Measurements from ENCODE around the gene TM4SF18. TPM values are rescaled to one million over a fixed set of nuclear protein-coding genes. Genes with fewer than 3 reads are reported as not detected.
A peak's percentile ranks its signal among the peaks of the same experiment; 100 is the strongest.

The TM4SF18 gene
- total RNA-seq, 2 donors from 2014 or later, result 7.9 to 13.2 TPM

DNA sequence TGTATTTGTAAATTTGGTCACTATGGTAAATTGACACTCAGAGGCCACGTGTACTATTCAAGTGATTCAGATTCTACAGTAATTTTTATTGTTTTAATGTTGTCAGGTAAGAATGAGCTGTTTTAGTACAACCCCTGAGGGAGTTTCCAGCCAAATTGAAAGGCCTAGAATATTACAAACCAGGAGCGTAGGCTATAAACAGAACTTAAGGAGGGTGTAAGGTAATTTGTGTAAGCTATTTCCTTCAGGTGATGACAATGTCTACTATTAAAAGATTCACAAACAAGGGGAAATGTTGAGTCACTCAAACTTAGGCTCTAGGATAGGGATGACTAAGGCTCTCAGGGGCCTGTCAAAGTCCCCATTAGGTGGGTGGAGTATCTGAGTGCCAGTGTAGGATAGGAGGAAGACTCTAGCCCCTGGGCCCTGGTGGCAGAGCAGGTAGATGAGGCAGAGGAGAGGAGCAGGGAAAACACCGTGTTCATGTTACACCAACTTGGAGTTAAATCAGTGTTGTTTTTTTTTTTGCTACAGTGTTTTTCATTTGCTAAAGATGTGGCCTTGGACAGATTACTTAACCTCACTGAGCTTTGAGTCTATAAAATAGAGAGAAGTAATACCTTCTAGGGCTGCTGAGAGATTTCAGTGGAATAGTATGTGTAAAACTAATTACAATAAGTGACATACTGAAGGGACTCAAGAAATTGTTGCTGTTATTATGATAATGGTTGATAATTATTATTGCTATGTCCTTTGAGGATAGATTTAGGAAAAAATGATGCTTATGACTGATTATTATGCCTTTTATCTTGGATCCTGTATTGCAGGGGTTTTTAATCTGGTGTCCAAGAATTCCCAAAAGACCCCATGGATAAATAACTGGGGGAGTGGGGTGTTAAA is 33.8 kb upstream of the TM4SF18 start:
- WGBS, 2 donors, result 49 to 52% methylated on average over 3 of the region's 3 CpGs
- intact Hi-C loops (cut with DNase I), result no loop called here
- peak; percentile 60 for ATAC-seq

DNA sequence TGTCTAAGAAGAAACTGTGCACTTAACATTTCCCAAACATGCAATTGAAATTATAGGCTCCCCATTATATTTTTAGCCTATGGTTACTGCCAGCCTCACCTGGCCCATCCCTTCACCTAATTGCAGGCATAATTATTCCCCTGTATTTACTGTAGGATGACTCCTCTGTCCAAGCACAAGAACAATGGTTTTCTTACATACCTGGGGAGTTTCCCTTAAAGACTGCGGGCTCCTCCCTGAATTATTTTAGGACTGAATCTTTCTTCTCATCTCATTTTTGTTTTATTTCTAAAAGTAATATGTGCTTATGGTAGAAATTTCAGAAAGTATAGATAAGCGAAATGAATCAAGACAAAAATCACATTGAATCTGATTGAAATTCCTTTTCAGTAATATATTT is 32.6 kb upstream of the TM4SF18 start:
- intact Hi-C loops (cut with DNase I), result no loop called here
- DNase-seq (no peak), ATAC-seq (no peak)
- WGBS, 2 donors, result 91 to 97% methylated on average over 2 of the region's 2 CpGs
- H3K27ac ChIP-seq, result no peak overlapping the region
- H3K9me3 ChIP-seq, result no peaks in the 10 kb centered on the region
- peaks cover 42% of the 10 kb centered on the region for H3K4me1 ChIP-seq
- H3K4me3 ChIP-seq, result no peak overlapping the region
- H3K27me3 ChIP-seq, result no peaks in the 10 kb centered on the region
- H3K36me3 ChIP-seq (replicated peaks in 1 of 2; ENCODE audit: insufficient read depth in 1 of 2, low read depth in 2 of 2), result no peaks in the 10 kb centered on the region
- no peak for TF ChIP-seq POLR2A (IDR thresholded peaks at IDR 0.05)
- TF ChIP-seq, protein P1, sequence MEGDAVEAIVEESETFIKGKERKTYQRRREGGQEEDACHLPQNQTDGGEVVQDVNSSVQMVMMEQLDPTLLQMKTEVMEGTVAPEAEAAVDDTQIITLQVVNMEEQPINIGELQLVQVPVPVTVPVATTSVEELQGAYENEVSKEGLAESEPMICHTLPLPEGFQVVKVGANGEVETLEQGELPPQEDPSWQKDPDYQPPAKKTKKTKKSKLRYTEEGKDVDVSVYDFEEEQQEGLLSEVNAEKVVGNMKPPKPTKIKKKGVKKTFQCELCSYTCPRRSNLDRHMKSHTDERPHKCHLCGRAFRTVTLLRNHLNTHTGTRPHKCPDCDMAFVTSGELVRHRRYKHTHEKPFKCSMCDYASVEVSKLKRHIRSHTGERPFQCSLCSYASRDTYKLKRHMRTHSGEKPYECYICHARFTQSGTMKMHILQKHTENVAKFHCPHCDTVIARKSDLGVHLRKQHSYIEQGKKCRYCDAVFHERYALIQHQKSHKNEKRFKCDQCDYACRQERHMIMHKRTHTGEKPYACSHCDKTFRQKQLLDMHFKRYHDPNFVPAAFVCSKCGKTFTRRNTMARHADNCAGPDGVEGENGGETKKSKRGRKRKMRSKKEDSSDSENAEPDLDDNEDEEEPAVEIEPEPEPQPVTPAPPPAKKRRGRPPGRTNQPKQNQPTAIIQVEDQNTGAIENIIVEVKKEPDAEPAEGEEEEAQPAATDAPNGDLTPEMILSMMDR (IDR thresholded peaks at IDR 0.05), result no peak

More for the DNA sequence above, 33.8 kb upstream of the TM4SF18 start:
- H3K27me3 ChIP-seq, result no peaks in the 10 kb centered on the region
- H3K27ac ChIP-seq, result peak overlapping the region in 3 of 4 donors; percentile 30 to 86 (median 56)
- TF ChIP-seq, protein P1 (IDR thresholded peaks at IDR 0.05), result no peak
- peak in 1 of 3 donors; percentile 26 for TF ChIP-seq POLR2A (IDR thresholded peaks at IDR 0.05)
- H3K4me3 ChIP-seq, result no peak overlapping the region
- H3K36me3 ChIP-seq (replicated peaks in 1 of 2; ENCODE audit: insufficient read depth in 1 of 2, low read depth in 2 of 2), result no peaks in the 10 kb centered on the region
- H3K9me3 ChIP-seq, result no peaks in the 10 kb centered on the region
- H3K4me1 ChIP-seq, result peaks cover 49% of the 10 kb centered on the region
- DNase-seq, result peak in 2 of 4 donors; percentile 41 to 46

DNA sequence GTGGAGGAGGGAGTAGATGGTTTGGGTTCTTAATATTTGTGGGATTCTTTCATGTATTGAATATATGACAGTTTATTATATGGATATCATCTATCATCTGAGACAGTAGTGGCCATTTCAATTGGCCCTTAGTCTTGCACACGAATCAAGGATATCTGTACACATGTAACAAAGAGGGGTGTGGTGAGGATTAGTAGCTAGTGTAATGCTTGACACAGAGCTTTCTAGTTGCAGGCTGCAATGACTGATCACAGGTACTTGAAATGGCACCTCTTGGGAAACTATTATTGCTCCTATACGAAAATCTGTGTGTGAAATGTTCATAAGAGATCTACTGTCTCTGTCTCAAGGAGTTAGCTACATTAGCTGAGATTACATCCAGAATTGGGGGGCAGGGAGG is 31.2 kb upstream of the TM4SF18 start:
- intact Hi-C loops (cut with DNase I), result no loop called here
- DNase-seq (no peak), ATAC-seq (no peak)
- Histone ChIP-seq H3K4me1 (peaks cover 28% of the 10 kb centered on the region), H3K4me3 (no peak overlapping the region), H3K9me3 (no peaks in the 10 kb centered on the region), H3K36me3 (replicated peaks in 1 of 2; ENCODE audit: insufficient read depth in 1 of 2, low read depth in 2 of 2) (no peaks in the 10 kb centered on the region), H3K27ac (no peak overlapping the region), H3K27me3 (no peaks in the 10 kb centered on the region)
- 89 to 94% methylated on average over 2 of the region's 2 CpGs for WGBS, 2 donors
- no peak for TF ChIP-seq POLR2A (IDR thresholded peaks at IDR 0.05)
- TF ChIP-seq, protein P1 (IDR thresholded peaks at IDR 0.05), result no peak

DNA sequence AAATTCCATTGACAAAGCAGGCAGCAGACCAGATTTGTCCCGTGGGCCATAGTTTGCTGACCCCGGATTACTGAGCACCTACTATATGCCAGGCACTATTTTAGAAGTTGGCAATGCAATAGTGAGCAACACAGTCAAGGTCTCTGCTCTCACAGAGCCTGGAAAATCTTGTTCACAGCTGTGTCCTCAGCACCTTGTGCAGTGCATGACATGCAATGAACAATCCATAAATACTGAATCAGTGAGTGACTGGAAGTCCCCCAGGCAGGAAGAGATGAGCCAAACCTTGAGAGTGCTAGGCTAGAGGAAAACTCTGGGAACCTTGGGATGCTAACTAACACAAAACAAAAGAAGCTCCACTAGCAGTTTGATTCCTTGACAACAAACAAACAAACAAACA is 29.6 kb upstream of the TM4SF18 start:
- WGBS, 2 donors, result 40 to 41% methylated on average over 2 of the region's 2 CpGs
- TF ChIP-seq, protein P1 (IDR thresholded peaks at IDR 0.05), result no peak
- no peak for TF ChIP-seq POLR2A (IDR thresholded peaks at IDR 0.05)
- DNase-seq (peak in 3 of 4 donors; percentile 32 to 55 (median 41)), ATAC-seq (peak; percentile 53)
- Histone ChIP-seq H3K4me3 (no peak overlapping the region), H3K36me3 (replicated peaks in 1 of 2; ENCODE audit: insufficient read depth in 1 of 2, low read depth in 2 of 2) (no peaks in the 10 kb centered on the region), H3K4me1 (peaks cover 16% of the 10 kb centered on the region), H3K9me3 (no peaks in the 10 kb centered on the region), H3K27ac (peak overlapping the region in 2 of 4 donors; percentile 2 to 10), H3K27me3 (no peaks in the 10 kb centered on the region)
- intact Hi-C loops (cut with DNase I), result no loop called here

Measured in body of pancreas (tissue), 4 donors.